Measurements from ENCODE around the gene PDIA5.

Gene PDIA5

DNA sequence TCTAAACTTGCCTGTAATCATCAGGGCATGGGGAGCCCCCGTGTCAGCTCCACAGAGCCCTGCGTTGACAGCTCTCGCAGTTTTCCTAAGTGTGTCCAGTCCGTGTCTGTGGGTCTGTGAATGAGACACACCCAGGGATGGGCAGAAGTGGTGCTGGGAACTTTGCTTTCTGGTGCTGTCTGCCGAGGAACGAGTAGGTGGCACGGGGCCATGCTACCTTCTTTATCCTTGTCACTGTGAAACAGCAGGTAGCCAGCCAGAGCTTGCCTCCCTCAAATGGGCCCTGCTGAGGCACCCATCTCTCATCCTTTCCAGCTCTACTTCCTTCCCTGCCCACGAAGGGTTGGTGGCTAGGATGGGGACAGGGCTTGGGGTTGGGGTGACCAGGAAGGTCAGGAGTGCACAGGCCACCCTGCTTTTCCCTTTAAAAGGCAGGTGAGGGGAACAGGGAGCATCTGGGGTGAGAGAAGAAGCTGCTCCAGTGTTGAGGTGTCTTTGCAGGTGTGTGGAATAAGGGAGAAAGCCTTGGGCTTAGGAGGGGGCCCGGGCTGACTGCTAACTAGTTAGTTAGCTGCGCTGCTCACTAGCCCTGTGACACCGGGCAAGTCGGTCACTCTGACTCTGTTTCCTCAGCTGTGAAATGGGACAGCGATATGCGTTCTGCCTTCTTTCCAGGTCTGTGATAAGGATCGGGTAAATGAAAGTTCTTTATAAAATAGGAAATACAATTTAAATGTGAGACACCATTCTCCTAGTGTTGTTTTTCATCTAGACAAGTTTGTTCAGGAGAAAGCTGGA, 27.9 kb downstream of the PDIA5 start:
- DNase-seq (ENCODE audit: low read depth), result no peak
- no peak overlapping the region for H3K4me3 ChIP-seq (replicated peaks; ENCODE audit: low read depth, low read length)
- TF ChIP-seq, protein P1, sequence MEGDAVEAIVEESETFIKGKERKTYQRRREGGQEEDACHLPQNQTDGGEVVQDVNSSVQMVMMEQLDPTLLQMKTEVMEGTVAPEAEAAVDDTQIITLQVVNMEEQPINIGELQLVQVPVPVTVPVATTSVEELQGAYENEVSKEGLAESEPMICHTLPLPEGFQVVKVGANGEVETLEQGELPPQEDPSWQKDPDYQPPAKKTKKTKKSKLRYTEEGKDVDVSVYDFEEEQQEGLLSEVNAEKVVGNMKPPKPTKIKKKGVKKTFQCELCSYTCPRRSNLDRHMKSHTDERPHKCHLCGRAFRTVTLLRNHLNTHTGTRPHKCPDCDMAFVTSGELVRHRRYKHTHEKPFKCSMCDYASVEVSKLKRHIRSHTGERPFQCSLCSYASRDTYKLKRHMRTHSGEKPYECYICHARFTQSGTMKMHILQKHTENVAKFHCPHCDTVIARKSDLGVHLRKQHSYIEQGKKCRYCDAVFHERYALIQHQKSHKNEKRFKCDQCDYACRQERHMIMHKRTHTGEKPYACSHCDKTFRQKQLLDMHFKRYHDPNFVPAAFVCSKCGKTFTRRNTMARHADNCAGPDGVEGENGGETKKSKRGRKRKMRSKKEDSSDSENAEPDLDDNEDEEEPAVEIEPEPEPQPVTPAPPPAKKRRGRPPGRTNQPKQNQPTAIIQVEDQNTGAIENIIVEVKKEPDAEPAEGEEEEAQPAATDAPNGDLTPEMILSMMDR (IDR thresholded peaks at IDR 0.05; ENCODE audit: low read length, missing control alignments), result no peak

DNA sequence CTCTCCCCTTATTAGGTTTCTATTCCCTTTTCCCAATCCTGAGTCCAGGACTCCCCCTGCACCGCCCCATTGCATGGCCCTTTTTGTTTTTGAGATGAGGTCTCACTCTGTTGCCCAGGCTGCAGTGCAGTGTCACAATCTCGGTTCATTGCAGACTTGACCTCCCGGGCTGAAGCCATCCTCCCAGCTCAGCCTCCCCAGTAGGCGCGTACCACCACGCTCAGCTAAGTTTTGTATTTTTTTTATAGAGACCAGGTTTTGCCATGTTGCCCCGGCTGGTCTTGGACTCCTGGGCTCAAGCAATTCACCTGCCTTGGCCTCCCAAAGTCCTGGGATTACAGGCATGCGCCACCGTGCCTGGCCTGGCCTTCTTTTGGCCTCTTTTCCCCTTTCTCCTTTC, 29.3 kb downstream of the PDIA5 start:
- H3K4me3 ChIP-seq (replicated peaks; ENCODE audit: low read depth, low read length), result no peak overlapping the region
- TF ChIP-seq, protein P1 (IDR thresholded peaks at IDR 0.05; ENCODE audit: low read length, missing control alignments), result no peak
- no peak for DNase-seq (ENCODE audit: low read depth)

DNA sequence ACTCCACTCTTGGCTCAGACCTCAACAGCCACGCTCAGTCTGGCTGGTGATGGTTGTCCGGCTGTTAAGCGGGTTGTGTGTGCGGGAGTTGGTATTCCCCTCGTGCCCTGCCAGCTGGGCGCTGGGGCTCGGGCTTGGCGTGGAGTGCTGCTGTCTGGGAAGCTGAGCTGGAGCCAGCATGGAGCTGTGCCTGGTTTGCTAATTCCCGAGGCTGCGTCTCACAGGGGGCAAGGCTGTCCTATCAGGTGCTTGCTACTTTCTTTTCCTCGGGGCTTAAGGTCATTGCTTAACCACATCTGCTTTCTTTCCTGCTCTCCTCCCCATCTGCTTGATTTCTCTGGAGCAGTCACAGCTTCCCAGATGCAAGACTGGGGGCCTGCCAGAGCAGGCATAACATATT, 29.9 kb downstream of the PDIA5 start:
- TF ChIP-seq, protein P1 (IDR thresholded peaks at IDR 0.05; ENCODE audit: low read length, missing control alignments), result no peak
- H3K4me3 ChIP-seq (replicated peaks; ENCODE audit: low read depth, low read length), result no peak overlapping the region
- DNase-seq (ENCODE audit: low read depth), result peak; percentile 85

DNA sequence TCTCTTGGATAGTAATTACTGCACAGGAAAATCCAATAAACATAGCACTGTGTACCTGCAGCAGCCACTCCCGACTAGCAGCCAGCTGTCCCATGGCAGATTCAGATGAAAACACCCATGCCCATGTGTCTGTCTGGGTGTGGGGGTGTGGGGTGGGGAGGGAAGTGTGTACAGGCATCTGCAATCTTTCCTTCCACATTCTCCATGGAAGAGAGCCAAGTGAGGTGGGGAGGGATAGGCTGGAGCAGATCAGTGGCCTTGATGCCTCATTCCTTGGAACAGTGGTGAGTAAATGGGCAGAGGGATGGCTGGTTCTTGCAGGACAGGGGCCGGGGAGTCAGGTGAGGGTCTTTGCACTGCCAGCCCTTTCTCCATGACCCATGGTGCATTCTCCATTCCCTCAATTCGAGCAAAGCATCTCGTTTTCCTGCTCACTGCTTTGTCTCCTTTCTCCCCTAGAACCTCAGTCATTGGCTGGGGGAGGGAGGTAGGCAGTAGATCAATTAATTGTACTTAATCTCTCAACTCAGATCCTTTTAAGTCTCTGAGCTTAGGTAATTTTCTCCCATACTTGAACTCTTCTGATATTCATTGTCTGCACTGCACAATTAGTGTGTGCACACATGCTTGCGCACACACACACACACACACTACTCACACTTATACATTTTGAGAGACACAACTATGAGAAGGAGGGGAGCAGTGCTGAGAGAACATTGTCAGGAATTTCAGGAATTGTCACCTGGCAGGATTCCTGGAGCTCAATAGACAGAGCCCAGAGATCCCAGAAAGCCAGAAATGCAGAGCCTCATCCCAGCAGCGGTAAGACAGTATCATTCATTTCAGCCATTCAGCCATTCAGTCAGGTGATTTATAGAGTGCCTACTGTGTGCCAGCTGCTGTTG, 31.9 kb downstream of the PDIA5 start:
- TF ChIP-seq, protein P1 (IDR thresholded peaks at IDR 0.05; ENCODE audit: low read length, missing control alignments), result no peak
- H3K4me3 ChIP-seq (replicated peaks; ENCODE audit: low read depth, low read length), result no peak overlapping the region
- peak; percentile 39 for DNase-seq (ENCODE audit: low read depth)

DNA sequence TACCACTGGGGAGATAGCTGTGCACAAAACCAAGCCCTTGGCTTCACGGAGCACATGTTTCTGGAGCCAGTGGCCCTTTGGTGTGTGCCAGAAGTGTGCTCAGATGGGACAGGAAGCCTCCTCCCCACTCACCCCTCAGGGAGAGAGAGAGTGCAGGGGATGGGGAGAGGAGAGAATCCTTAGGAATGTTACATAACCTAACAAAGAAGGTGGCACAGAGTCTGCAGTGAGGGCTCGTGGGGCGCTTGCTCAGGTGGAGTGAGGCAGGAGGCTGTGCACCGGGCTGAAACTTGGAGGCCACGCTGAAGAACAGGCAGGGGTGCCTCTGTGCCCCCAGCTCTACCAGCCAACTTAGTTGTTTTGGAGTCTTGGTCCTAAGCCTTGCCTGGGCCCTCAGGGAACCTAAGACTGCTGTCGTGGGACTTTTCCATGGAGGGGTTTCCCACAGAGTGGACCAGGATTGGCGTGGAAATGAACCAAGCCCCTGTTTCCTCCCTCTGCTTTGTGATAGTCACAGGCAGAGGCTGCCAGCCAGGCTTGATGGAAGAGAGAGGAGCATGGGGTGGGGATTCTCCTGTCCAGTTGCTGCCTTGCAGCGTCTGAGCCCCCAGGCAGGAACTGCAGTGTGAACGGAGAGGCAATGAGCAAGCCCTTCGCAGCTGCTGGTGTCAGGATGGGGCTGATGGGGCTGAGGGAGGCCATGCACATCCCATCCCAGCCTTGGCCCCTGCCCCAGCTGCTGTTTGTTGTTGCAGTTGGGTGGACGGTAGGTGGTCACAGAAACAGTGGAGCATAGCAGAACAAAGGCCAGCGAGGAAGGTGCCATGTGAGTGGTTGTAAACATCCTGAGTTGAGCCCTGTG, 32.7 kb downstream of the PDIA5 start:
- DNase-seq (ENCODE audit: low read depth), result no peak
- TF ChIP-seq, protein P1 (IDR thresholded peaks at IDR 0.05; ENCODE audit: low read length, missing control alignments), result no peak
- H3K4me3 ChIP-seq (replicated peaks; ENCODE audit: low read depth, low read length), result no peak overlapping the region

DNA sequence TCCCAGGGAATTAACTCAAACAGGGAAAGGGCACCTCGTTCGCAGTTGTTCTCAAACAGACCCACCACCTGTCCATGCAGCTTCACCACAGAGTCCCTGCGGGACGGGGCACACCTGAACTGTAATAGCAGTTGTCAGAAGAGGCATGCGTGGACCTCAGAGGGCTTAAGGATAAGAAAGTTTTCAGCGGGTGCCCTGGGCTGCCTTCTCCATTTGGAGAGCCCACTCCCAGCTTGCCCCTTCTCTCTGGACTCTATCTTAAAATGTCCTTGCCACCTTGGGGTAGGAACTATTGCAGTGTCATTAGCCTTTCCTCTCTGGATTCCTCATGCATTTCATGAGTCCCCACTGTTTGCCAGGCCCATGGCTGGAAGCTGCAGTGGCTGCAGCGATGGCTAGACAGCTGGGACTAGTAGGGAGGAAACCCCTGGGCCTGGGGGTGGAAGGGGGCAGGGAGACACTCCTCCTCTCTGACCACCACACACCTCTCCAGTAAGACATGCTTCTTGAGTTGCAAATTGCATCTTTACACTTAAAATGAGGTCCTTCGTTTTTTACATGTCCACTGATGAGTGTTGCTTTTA, 33.5 kb downstream of the PDIA5 start:
- no peak overlapping the region for H3K4me3 ChIP-seq (replicated peaks; ENCODE audit: low read depth, low read length)
- DNase-seq (ENCODE audit: low read depth), result no peak
- TF ChIP-seq, protein P1 (IDR thresholded peaks at IDR 0.05; ENCODE audit: low read length, missing control alignments), result no peak
